Fibroblast of skin of right quadriceps (primary cell): Measurements from ENCODE around the gene ENPP6.
"Not testable (repeated sequence)": the region's sequence is repeated elsewhere in the genome, so short reads cannot be mapped to it uniquely, and the experiment has no call there.

Experiments used
- DNase-seq: peaks from one replicate; pipeline ENCODE4 v3.0.0-alpha.2; 2013

The ENPP6 gene

DNA sequence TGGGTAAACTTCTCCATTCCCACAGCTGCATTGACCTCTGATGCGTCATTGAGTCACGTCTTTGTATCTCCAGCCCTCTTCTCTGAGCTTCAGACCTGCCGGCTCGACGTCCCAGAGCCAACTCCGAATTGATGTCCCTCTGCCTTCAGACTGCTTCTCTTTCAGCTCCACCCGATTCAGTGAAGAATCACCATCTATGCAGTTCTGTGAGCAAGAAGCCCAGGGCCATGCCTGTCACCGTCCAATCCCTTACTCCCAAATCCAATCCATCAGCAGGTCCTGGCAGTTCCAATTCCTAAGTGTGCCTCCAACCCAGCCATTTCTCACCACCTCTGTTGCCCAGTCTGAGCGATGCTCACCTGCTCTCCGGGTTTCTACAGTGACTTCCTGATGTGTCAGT, 70.7 kb downstream of the ENPP6 start:
- DNase-seq, result no peak

- DNase-seq, result no peak
Measured at GRCh38 chr4:184145596-184145995, 72.1 kb downstream of the ENPP6 start.

- DNase-seq, result no peak
Measured at GRCh38 chr4:184143770-184144564, 73.7 kb downstream of the ENPP6 start.

DNA sequence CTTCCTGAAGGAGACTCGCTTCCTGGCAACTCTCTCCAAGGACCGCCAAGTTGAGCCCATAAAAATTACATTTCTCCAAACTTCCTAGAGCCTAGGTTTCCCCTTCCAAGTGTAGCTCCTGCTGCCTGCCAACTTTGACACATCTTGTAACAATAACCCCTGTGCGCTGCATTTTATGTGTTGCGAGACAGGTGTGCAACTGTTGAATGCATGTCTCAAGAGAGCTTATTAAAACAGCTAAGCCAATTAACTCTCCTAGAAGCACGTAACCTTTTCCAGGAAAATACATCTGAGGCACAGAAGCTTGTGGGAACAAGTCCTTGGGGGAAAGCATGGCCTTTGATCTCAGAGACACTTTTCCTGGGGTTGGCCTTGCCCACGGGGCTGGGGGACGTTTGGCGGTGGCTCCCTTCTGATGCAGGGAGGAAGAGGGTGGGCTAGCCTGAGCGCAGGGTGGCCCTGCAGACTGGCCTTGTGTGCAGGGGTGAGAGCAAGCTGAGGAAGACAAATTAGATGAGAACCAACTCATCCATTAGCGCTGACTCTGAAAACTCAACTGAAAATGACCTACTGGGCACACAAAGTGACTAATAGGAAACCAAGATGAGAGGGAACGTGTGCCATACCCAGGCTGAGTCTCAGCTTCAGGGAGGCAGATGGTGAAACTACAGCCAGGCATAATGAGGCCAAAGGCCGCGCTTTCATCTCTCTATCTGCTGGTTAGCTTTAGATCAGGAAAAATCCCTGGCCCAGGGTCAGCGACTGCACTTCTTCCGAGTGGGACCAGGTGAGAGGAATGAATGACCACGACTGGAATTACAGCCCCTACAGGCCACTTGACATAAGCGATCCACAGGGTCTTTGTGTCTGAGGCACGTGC, 75.3 kb downstream of the ENPP6 start:
- no peak for DNase-seq

- DNase-seq, result not testable (repeated sequence)
Measured at GRCh38 chr4:184140901-184141300, 76.8 kb downstream of the ENPP6 start.

DNA sequence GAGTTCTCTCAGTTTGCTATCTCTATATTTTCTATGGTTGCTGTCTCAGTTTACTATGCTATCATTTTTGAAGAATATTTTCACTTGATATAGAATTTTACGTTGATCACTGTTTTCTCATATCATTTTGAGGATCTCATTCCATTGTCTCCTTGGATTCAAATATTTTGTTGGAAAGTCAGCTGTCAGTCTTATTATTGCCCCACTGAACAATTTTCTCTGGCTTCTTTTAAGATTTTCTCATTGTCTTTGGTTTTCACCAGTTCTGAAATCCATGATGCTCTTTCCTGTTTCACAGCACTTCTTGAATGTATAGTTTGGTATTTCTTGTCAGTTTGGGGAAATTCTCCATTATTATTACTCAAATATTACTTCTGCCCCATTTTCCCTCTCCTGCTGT, 81.1 kb downstream of the ENPP6 start:
- DNase-seq, result no peak

- no peak for DNase-seq
Measured at GRCh38 chr4:184126800-184127199, 90.9 kb downstream of the ENPP6 start.

DNA sequence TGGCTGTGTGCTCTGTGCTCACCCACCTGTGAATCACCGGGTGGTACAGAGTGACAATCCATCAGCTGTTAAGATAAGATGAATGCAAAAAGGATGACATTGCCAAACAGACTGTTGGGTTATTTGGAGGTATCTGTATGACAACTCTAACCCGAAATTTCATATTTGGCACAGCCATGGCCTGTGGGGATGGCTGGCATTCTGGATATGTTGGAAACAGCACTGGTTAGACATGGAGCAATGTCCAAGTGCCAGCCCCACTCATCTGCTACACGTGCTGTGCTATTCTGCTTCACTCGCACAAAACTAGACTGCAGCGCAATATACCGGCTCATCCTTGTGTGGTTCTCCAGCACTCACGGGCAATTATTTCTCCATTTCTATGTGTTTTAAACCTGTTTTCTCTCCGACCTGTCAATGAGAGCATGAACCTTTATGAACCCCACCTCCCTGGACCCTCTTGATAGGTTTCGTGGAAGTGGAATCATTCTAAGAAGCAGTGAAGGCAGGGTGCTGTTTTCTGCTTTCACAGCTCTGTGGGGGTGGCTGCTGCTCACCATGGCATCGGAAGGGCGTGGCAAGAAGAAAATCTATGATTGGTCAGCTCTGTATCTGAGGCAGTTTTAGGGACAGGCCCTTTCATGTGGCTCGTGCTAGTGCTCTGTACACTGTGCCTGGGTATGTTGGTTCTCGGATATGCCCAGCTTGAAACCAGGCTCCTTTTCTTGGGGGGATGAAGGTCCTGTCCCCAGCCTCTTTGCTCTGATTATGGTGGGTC, 94.9 kb downstream of the ENPP6 start:
- DNase-seq, result no peak

DNA sequence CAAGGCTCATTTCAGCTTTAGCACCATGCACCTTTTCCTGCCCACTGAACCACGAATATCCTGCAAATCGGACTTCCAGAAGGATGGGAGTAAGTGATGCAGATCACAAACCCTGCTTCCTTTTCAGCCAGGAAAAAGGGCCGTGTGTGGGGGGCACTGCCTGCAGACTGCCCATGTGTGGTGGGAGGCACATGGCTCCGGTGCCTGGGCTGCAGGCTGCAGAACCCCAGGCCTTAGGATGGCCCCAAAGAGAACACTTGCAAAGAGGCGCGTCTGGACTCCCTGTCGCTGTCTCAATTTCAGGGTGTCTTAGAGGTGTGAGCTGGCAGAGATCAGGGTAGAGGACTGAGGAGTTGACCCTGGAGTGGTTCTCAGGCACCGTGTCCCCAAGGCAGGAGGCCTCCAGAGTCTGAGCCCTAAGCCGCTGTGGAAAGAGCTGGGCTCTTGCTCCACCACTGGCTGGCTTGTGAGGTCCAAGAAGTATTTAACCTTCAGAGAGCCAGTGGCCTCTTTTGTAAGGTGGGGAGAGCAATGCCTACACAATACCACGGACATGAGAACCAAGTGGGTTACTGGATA, 97.0 kb downstream of the ENPP6 start:
- DNase-seq, result no peak

DNA sequence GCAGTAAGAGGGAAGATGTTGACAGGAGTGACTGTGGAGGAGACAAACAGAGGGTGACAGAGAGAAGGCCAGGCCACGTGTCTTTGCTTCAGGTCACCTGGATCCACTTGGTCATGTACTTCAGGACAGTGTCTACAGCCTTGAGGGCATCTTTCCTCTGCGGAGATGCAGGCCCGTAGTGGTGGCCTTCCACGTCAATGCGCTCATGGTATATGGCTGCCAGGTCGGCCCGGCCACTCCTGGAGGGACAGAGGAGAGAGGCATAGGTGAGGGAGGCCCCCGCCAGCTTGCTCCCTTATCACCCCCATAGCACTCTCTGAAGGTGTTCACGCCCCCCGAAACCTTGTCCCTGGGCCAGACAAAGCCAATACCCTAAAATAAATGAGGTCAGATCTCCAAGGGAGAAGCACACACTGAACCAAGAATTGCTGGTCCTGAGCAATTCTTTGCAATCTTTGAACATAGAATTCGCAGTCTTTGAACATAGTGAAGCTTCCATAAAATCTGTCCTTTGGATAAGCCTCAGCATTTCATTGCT, 99.9 kb downstream of the ENPP6 start:
- DNase-seq, result no peak

- no peak for DNase-seq
Measured at GRCh38 chr4:184115399-184115798, 102.3 kb downstream of the ENPP6 start.

- DNase-seq, result no peak
Measured at GRCh38 chr4:184114431-184114830, 103.2 kb downstream of the ENPP6 start.

DNA sequence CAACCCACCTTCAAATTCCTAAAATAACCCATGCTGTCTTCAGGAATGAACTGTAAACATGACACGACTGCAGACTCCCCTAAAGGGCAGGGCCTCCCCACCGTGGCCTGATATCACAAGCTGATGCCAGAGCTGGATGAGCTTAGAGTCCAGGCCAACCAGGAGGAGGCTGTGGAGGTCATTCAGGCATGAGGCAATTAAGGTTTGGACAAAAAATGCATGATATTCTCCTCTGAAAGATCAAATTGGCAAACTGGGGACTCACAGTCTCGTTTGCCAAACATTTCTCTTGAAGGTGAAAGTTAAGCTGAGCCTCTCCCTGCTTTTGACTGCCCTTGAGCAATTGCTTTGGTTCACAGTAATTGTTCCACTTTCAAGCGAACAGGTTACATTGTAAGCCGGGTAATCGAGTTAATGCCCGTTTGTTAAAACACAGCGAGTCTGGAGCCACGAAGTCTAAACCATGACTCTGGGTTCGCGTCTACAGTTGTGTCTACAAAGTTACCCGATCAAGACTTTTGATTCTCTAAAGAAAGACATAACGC, 105.6 kb downstream of the ENPP6 start:
- DNase-seq, result no peak

- no peak for DNase-seq
Measured at GRCh38 chr4:184111233-184111832, 106.3 kb downstream of the ENPP6 start.

GRCh38 chr4:184110452-184111224, 107.0 kb downstream of the ENPP6 start:
- DNase-seq, result no peak

DNA sequence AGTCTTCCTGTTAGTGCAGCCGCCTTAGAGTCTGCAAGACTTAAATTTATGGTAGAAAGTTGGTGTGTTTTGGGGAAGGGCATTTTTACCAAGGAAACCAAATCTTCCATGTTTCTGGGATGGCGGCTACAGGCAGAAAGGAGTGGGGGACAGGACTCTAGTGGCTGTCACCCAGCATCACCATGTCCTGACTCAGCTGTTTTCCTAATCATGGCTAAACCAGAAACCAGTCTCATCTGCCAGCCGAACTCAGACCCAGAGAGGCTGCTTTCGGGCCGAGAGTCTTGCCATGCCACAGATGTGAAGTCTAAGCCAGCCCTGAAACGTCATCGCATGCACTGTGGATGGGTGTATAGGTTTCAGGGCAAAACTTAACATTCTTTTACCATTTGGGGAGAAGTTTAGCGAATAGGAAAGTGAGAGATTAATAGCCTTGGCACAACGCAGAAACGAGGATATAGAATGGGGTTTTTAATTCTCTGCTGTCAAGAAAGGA, 109.6 kb downstream of the ENPP6 start:
- no peak for DNase-seq

DNA sequence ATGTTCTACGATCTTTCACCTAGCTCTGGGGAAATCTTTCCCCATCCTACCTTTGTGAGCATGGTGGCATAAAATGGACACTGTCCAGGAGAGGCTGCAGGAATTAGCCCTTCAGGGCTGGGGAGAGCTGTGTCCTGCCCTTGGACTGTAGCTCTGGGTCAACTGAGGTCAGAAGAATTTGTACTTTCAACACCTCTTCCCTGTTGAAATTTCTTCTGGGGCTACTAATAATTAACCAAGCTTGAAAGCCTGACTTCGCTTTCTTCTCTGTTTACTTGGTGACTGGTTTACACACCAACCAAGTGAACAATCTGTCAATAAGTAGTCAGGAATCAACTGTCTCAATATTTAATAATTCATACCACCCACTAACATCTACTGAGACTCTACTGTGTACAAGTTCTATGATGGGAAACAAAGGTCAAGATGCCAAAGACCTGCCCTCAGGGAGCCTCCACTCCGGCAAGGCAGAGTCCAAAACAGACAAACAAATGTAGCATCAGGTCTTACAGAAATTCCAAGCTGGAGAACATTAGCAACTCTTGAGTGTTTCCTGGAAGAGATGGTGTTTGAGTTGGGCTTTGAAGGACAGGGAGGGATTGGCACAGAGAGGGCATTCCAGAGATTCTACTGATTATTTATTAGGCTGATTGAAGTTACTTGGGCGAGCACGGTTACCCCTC, 113.1 kb downstream of the ENPP6 start:
- DNase-seq, result no peak

DNA sequence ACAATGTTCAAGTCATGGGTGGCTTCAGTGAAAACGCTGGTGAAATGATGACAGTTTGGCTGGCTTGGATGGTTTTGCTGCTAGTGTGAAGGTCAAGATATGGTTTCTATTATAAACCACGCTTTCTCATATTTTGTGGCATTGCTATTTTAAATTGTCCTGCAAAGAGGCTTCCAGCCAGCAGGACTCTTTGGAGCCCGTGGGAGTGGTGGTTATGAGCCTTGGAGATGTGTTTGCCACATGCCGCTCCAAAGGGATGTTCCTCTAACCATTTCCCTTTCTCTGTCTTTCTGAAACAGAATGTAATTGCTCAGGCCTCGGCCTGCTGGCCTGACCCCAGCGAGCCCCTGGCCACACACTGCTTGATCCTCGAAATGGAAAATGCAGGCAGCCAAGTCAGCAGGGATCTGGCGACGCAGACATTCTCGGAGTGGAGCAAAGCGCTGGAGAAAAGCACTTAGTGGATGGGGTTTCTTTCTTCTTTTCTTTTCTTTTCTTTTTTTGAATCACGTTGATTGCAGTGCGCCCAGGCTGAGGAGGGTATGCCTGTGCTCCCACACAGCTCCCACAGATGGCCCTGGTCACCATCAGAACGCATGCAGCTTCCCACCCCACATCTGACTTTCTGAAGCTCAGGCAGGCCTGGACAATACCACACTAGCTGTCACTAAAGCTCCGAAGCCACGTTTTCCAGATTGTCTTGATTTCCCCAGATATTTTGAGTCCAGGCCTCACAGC, 114.0 kb downstream of the ENPP6 start:
- no peak for DNase-seq

DNA sequence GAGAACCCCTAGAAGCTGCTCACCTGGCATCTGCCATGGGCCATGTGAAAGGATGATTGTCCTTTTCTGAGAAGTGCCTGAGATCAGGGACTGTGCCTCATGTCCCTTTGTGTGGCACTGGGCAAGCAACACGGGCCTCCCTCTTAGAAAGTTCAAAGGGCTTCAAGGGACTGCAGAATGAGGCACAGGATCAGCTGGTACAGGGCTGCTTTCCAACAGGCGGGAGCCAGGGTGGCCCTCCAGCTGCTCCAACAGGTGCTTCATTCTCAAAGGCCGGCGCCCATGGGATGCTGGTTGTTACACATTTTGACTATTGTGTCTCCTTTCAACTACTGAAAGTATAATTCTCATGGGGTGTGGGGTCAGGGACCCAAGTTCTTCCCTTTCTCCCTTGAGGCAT, 114.7 kb downstream of the ENPP6 start:
- DNase-seq, result no peak

- no peak for DNase-seq
Measured at GRCh38 chr4:184102488-184102887, 115.2 kb downstream of the ENPP6 start.
